Uterus (tissue), 4 donors: ENCODE data around the gene RANBP1. TPM values are rescaled to one million over a fixed set of nuclear protein-coding genes. Genes with fewer than 3 reads are reported as not detected.

Source experiments
- DNase-seq, 2 donors: peaks; one replicate each; pipeline ENCODE4 v3.0.0-alpha.2; 2019 to 2020
- H3K27ac ChIP-seq, 2 donors: fragments of 200-600 bp; sonication (generic); 1 replicate in 1 of 2; 2 replicates in 1 of 2; pipeline ENCODE4 v1.5.1; 2016 to 2018
- H3K27me3 ChIP-seq, 2 donors: fragments of 200-600 bp; sonication (generic); one replicate each; pipeline ENCODE4 v1.5.1; 2018 to 2019; ENCODE audit warnings: control low read depth in 1 of 2
- H3K36me3 ChIP-seq, 2 donors: fragments of 200-600 bp; sonication (generic); one replicate each; pipeline ENCODE4 v1.5.1; 2019; ENCODE audit warnings: control low read depth in 1 of 2
- H3K4me1 ChIP-seq, 2 donors: fragments of 200-600 bp; sonication (generic); one replicate each; pipeline ENCODE4 v1.5.1; 2018 to 2019; ENCODE audit warnings: control low read depth in 1 of 2
- H3K4me3 ChIP-seq, 2 donors: fragments of 200-600 bp; sonication (generic); 1 replicate in 1 of 2; 2 replicates in 1 of 2; pipeline ENCODE4 v1.5.1; 2018 to 2019; ENCODE audit warnings: mild to moderate bottlenecking in 1 of 2
- H3K9me3 ChIP-seq, 2 donors: fragments of 200-600 bp; sonication (generic); one replicate each; pipeline ENCODE4 v1.5.1; 2019; ENCODE audit warnings: control low read depth in 1 of 2
- CTCF ChIP-seq, 4 experiments: fragments of 200-600 bp in 2 of 4; fragments of 450-650 bp in 2 of 4; sonication (generic) in 2 of 4; IDR thresholded peaks; one replicate each; pipeline ENCODE4 v1.5.1; 2016 to 2019; ENCODE audit warnings: antibody characterized with exemption in 4 of 4, mild to moderate bottlenecking in 2 of 4, moderate library complexity in 1 of 4
- POLR2A ChIP-seq, 2 donors: fragments of 450-650 bp; IDR thresholded peaks; one replicate each; pipeline ENCODE4 v1.6.1; 2016; ENCODE audit warnings: antibody characterized with exemption in 2 of 2, mild to moderate bottlenecking in 1 of 2, moderate library complexity in 1 of 2
- intact Hi-C: fragments of 100-400 bp; cut with DNase I; formaldehyde crosslinking; loops from one replicate; pipeline ENCODE4 v1.15.1; 2023; ENCODE audit warnings: low total_unique reads
- total RNA-seq, 4 donors: library from RNA; depleted of rRNA in 3 of 4; stranded (reverse); fragments of >200 nt in 3 of 4; gene quantifications; one replicate each; pipeline versions ENCODE4 v1.1.0 to v1.2.4, GENCODE V29; 2014 to 2023
- donor health status: DM: yes; HTN: yes; CAD: no.

Gene RANBP1
- total RNA-seq, 4 donors from 2014 or later, result 57.6 to 233 (median 135) TPM

GRCh38 chr22:20130731-20131596, 15.1 kb downstream of the RANBP1 start:
- DNase-seq, result peak; percentile 83 to 84
- no peaks in the 10 kb centered on the region for H3K9me3 ChIP-seq
- no peaks in the 10 kb centered on the region for H3K27me3 ChIP-seq
- H3K36me3 ChIP-seq, result no peaks in the 10 kb centered on the region
- H3K27ac ChIP-seq, result peak overlapping the region; percentile 92 to 97
- intact Hi-C loops, result no loop called here
- TF ChIP-seq CTCF (IDR thresholded peaks at IDR 0.05) (no peak), POLR2A (IDR thresholded peaks at IDR 0.05) (peak in 1 of 2 donors; percentile 13)
- H3K4me3 ChIP-seq, result peak overlapping the region; percentile 94 to 95
- H3K4me1 ChIP-seq, result peaks cover 0 to 20% of the 10 kb centered on the region in 2 donors

GRCh38 chr22:20131597-20131858, 15.6 kb downstream of the RANBP1 start, which contains the start of gene ZDHHC8:
Gene ZDHHC8, plus strand, starts transcription at chr22:20131804. Its CDS starts 144 bp downstream, at chr22:20131948.
- H3K36me3 ChIP-seq, result no peaks in the 10 kb centered on the region
- TF ChIP-seq CTCF (IDR thresholded peaks at IDR 0.05), result no peak
- no peak for TF ChIP-seq POLR2A (IDR thresholded peaks at IDR 0.05)
- peak within 1 kb of the TSS; percentile 92 to 97 for H3K27ac ChIP-seq
- H3K9me3 ChIP-seq, result no peaks in the 10 kb centered on the region
- no peaks in the 10 kb centered on the region for H3K27me3 ChIP-seq
- H3K4me3 ChIP-seq, result peak within 1 kb of the TSS; percentile 94 to 99
- DNase-seq, result no peak
- intact Hi-C loops, result no loop called here
- H3K4me1 ChIP-seq, result peaks cover 0 to 26% of the 10 kb centered on the region in 2 donors

- Histone ChIP-seq H3K27ac (peak overlapping the region; percentile 71 to 92), H3K9me3 (no peaks in the 10 kb centered on the region), H3K27me3 (no peaks in the 10 kb centered on the region), H3K4me3 (peak overlapping the region; percentile 94 to 99), H3K4me1 (peaks cover 0 to 30% of the 10 kb centered on the region in 2 donors), H3K36me3 (no peaks in the 10 kb centered on the region)
- TF ChIP-seq POLR2A (IDR thresholded peaks at IDR 0.05) (no peak), CTCF (IDR thresholded peaks at IDR 0.05) (no peak)
- DNase-seq, result peak in 1 of 2 donors; percentile 34
- intact Hi-C loops, result no loop called here
Observed at GRCh38 chr22:20131859-20132685, 16.2 kb downstream of the RANBP1 start.

GRCh38 chr22:20132686-20133246, 16.9 kb downstream of the RANBP1 start:
- H3K4me1 ChIP-seq, result peaks cover 0 to 37% of the 10 kb centered on the region in 2 donors
- no peaks in the 10 kb centered on the region for H3K9me3 ChIP-seq
- peak overlapping the region in 1 of 2 donors; percentile 71 for H3K27ac ChIP-seq
- peak overlapping the region; percentile 94 to 99 for H3K4me3 ChIP-seq
- no peak for TF ChIP-seq POLR2A (IDR thresholded peaks at IDR 0.05)
- TF ChIP-seq CTCF (IDR thresholded peaks at IDR 0.05), result no peak
- no peaks in the 10 kb centered on the region for H3K27me3 ChIP-seq
- intact Hi-C loops, result no loop called here
- DNase-seq, result no peak
- no peaks in the 10 kb centered on the region for H3K36me3 ChIP-seq
